ENCODE data around the gene BST2.

Gene BST2

GRCh38 chr19:17419154-17419620 is 13.8 kb upstream of the BST2 start:
- no peak for DNase-seq

GRCh38 chr19:17418710-17419109 is 13.3 kb upstream of the BST2 start:
- no peak for DNase-seq

GRCh38 chr19:17415121-17415520 is 9.7 kb upstream of the BST2 start:
- DNase-seq, result no peak

GRCh38 chr19:17414097-17414496 is 8.7 kb upstream of the BST2 start:
- no peak for DNase-seq

- no peak for DNase-seq
These were observed 6.4 kb upstream of the BST2 start for GRCh38 chr19:17411801-17412200.

GRCh38 chr19:17409990-17410389 is 4.6 kb upstream of the BST2 start:
- no peak for DNase-seq

- DNase-seq, result no peak
These were observed 1.4 kb upstream of the BST2 start for GRCh38 chr19:17406887-17407196.

- DNase-seq, result no peak
These were observed 836 bp upstream of the BST2 start for GRCh38 chr19:17406046-17406886.

- DNase-seq, result no peak
These were observed 695 bp downstream of the BST2 start for GRCh38 chr19:17404621-17405249.

GRCh38 chr19:17404015-17404414 is 1.4 kb downstream of the BST2 start:
- DNase-seq, result no peak

GRCh38 chr19:17402982-17403855 is 2.2 kb downstream of the BST2 start:
- DNase-seq, result no peak

- DNase-seq, result no peak
These were observed 3.8 kb downstream of the BST2 start for GRCh38 chr19:17401628-17402027.

GRCh38 chr19:17398902-17399527 is 6.4 kb downstream of the BST2 start:
- DNase-seq, result no peak

- peak; percentile 43 for DNase-seq
These were observed 10.5 kb downstream of the BST2 start for GRCh38 chr19:17394891-17395415.

GRCh38 chr19:17393914-17394313 is 11.5 kb downstream of the BST2 start, which contains the start of gene CCDC194:
CCDC194 (minus strand) TSS chr19:17394196; CDS start chr19:17394158, 38 bp downstream.
- no peak for DNase-seq

GRCh38 chr19:17393002-17393401 is 12.4 kb downstream of the BST2 start:
- no peak for DNase-seq

- no peak for DNase-seq
These were observed 13.9 kb downstream of the BST2 start for GRCh38 chr19:17391371-17392151.

- DNase-seq, result peak; percentile 91
These were observed 14.6 kb downstream of the BST2 start for GRCh38 chr19:17390665-17391370.

GRCh38 chr19:17389957-17390664 is 15.3 kb downstream of the BST2 start:
- DNase-seq, result no peak

- DNase-seq, result no peak
These were observed 16.1 kb downstream of the BST2 start for GRCh38 chr19:17389288-17389687.
